KMS-11 (cell line): ENCODE results near the gene UQCR11.

Source experiments
- H2AFZ ChIP-seq: fragments of 200-600 bp; sonication (generic); 2 replicates; pipeline ENCODE4 v1.6.1; 2016; ENCODE audit warnings: antibody characterized with exemption, mixed run types, low read depth
- H3K27ac ChIP-seq: fragments of 200-600 bp; sonication (generic); 2 replicates; pipeline ENCODE4 v1.6.1; 2016; ENCODE audit warnings: mild to moderate bottlenecking, mixed run types
- H3K27me3 ChIP-seq: fragments of 200-600 bp; sonication (generic); 2 replicates; pipeline ENCODE4 v1.6.1; 2017; ENCODE audit warnings: mild to moderate bottlenecking, low read depth, mixed run types, moderate library complexity; ENCODE audit not compliant: insufficient read depth
- H3K36me3 ChIP-seq: fragments of 200-600 bp; sonication (generic); 2 replicates; pipeline ENCODE4 v1.6.1; 2017; ENCODE audit warnings: mild to moderate bottlenecking, mixed run types; ENCODE audit not compliant: insufficient read depth
- H3K4me1 ChIP-seq: fragments of 200-600 bp; sonication (generic); 2 replicates; pipeline ENCODE4 v1.6.1; 2016; ENCODE audit warnings: mild to moderate bottlenecking, low read depth, mixed run types; ENCODE audit not compliant: poor library complexity, severe bottlenecking
- H3K4me2 ChIP-seq: fragments of 200-600 bp; sonication (generic); 2 replicates; pipeline ENCODE4 v1.7.0; 2016; ENCODE audit warnings: mild to moderate bottlenecking, mixed run types
- H3K4me3 ChIP-seq: fragments of 200-600 bp; sonication (generic); IDR thresholded peaks from 2 replicates; pipeline ENCODE4 v1.6.1; 2017; ENCODE audit warnings: low read depth, low read length, mixed read lengths; ENCODE audit not compliant: insufficient read depth
- H3K79me2 ChIP-seq: fragments of 200-600 bp; sonication (generic); 2 replicates; pipeline ENCODE4 v1.6.1; 2016; ENCODE audit warnings: low read depth, mixed run types; ENCODE audit not compliant: insufficient read depth
- H3K9ac ChIP-seq: fragments of 200-600 bp; sonication (generic); 2 replicates; pipeline ENCODE4 v1.6.1; 2016; ENCODE audit warnings: mild to moderate bottlenecking, mixed run types
- H4K20me1 ChIP-seq: fragments of 200-600 bp; sonication (generic); 2 replicates; pipeline ENCODE4 v1.6.1; 2016; ENCODE audit warnings: mild to moderate bottlenecking, mixed run types; ENCODE audit not compliant: insufficient read depth
- CTCF ChIP-seq: fragments of 200-600 bp; sonication (generic); conservative IDR thresholded peaks from 2 replicates; pipeline ENCODE4 v1.6.1; 2017; ENCODE audit warnings: low read depth, mild to moderate bottlenecking, antibody characterized with exemption, low read length, moderate library complexity, mixed read lengths

Gene UQCR11

GRCh38 chr19:1612114-1613086, 7.1 kb upstream of the UQCR11 start:
- no peak for TF ChIP-seq CTCF
- H4K20me1 ChIP-seq: no peaks in the 10 kb centered on the region
- H3K27me3 ChIP-seq: no peaks in the 10 kb centered on the region
- H3K9ac ChIP-seq: no peak overlapping the region
- H3K27ac ChIP-seq: no peak overlapping the region
- no peak overlapping the region for H2AFZ ChIP-seq
- H3K4me3 ChIP-seq: no peak overlapping the region
- no peaks in the 10 kb centered on the region for H3K4me1 ChIP-seq
- no peaks in the 10 kb centered on the region for H3K79me2 ChIP-seq
- H3K36me3 ChIP-seq: no peaks in the 10 kb centered on the region
- H3K4me2 ChIP-seq: no peak overlapping the region

GRCh38 chr19:1611353-1611752, 6.1 kb upstream of the UQCR11 start:
- no peaks in the 10 kb centered on the region for H3K36me3 ChIP-seq

GRCh38 chr19:1610579-1610978, 5.3 kb upstream of the UQCR11 start:
- Histone ChIP-seq H3K9ac (no peak overlapping the region), H4K20me1 (no peaks in the 10 kb centered on the region), H3K4me3 (no peak overlapping the region), H3K27ac (no peak overlapping the region), H2AFZ (no peak overlapping the region), H3K4me2 (no peak overlapping the region), H3K36me3 (no peaks in the 10 kb centered on the region), H3K4me1 (peaks cover 10% of the 10 kb centered on the region), H3K79me2 (no peaks in the 10 kb centered on the region), H3K27me3 (no peaks in the 10 kb centered on the region)
- no peak for TF ChIP-seq CTCF

More at GRCh38 chr19:1611353-1611752, 6.1 kb upstream of the UQCR11 start:
- H3K4me3 ChIP-seq: no peak overlapping the region
- H3K79me2 ChIP-seq: no peaks in the 10 kb centered on the region
- H3K27ac ChIP-seq: no peak overlapping the region
- H3K27me3 ChIP-seq: no peaks in the 10 kb centered on the region
- peaks cover 8% of the 10 kb centered on the region for H3K4me1 ChIP-seq
- no peak for TF ChIP-seq CTCF
- H2AFZ ChIP-seq: no peak overlapping the region
- H3K4me2 ChIP-seq: no peak overlapping the region
- no peaks in the 10 kb centered on the region for H4K20me1 ChIP-seq
- no peak overlapping the region for H3K9ac ChIP-seq

- Histone ChIP-seq H2AFZ (no peak overlapping the region), H3K9ac (no peak overlapping the region), H3K4me3 (no peak overlapping the region), H4K20me1 (no peaks in the 10 kb centered on the region), H3K27me3 (no peaks in the 10 kb centered on the region), H3K79me2 (peaks cover 2% of the 10 kb centered on the region), H3K36me3 (no peaks in the 10 kb centered on the region), H3K4me2 (no peak overlapping the region), H3K4me1 (peaks cover 10% of the 10 kb centered on the region), H3K27ac (no peak overlapping the region)
- no peak for TF ChIP-seq CTCF
Observed at GRCh38 chr19:1609680-1610474, 4.6 kb upstream of the UQCR11 start.
